Testis (tissue), 3 donors: ENCODE results near the gene TBC1D4. TPM values are rescaled to one million over a fixed set of nuclear protein-coding genes. Genes with fewer than 3 reads are reported as not detected.
A peak's percentile ranks its signal among the peaks of the same experiment; 100 is the strongest.

Experiments used
- DNase-seq: peaks from one replicate; pipeline ENCODE4 v3.0.0-alpha.2; 2019
- H3K27ac ChIP-seq, 2 donors: fragments of 200-600 bp; sonication (generic); one replicate each; pipeline ENCODE4 v1.5.1; 2019
- H3K27me3 ChIP-seq: fragments of 200-600 bp; sonication (generic); one replicate; pipeline ENCODE4 v1.5.1; 2019
- H3K36me3 ChIP-seq: fragments of 200-600 bp; sonication (generic); one replicate; pipeline ENCODE4 v1.5.1; 2017; ENCODE audit warnings: low read depth; ENCODE audit errors: missing control alignments
- H3K4me1 ChIP-seq: fragments of 200-600 bp; sonication (generic); one replicate; pipeline ENCODE4 v1.5.1; 2019
- H3K4me3 ChIP-seq, 2 donors: fragments of 200-600 bp; sonication (generic); one replicate each; pipeline ENCODE4 v1.5.1; 2017 to 2019
- H3K9me3 ChIP-seq: fragments of 200-600 bp; sonication (generic); one replicate; pipeline ENCODE4 v1.5.1; 2017
- CTCF ChIP-seq, 3 experiments: fragments of 450-650 bp in 2 of 3; fragments of 200-600 bp in 1 of 3; sonication (generic) in 1 of 3; IDR thresholded peaks; one replicate each; pipeline ENCODE4 v1.5.1; 2016 to 2019; ENCODE audit warnings: antibody characterized with exemption in 3 of 3, mild to moderate bottlenecking in 2 of 3, moderate library complexity in 1 of 3
- POLR2A ChIP-seq: fragments of 450-650 bp; IDR thresholded peaks from one replicate; pipeline ENCODE4 v1.6.1; 2017; ENCODE audit warnings: antibody characterized with exemption, mild to moderate bottlenecking, moderate library complexity
- WGBS, 2 donors: methylation state at CpG; one replicate each; pipeline ENCODE4 v1.1.5; 2018; 5-methylcytosine and 5-hydroxymethylcytosine counted together
- intact Hi-C: fragments of 100-400 bp; cut with DNase I; formaldehyde crosslinking; loops from one replicate; pipeline ENCODE4 v1.15.1; 2023; ENCODE audit warnings: low total_unique reads
- polyA plus RNA-seq: library from polyadenylated mRNA; stranded (reverse); fragments of 350-450 nt; fragmentation: Illumina TruSeq; extraction: RNeasy Lipid Tissue Mini Kit (QIAGEN cat#74804); gene quantifications from one replicate; pipeline ENCODE4 v1.2.3, GENCODE V29; 2014; ENCODE audit warnings: low read depth, low replicate concordance; ENCODE audit not compliant: insufficient read depth
- total RNA-seq, 2 donors: library from RNA; depleted of rRNA; stranded (reverse); fragments of >200 nt; gene quantifications; one replicate each; pipeline ENCODE4 v1.2.3, GENCODE V29; 2016

TBC1D4 gene
- total and polyA plus RNA-seq, 3 donors from 2014 or later, result 12.7 to 23.5 (median 20.4) TPM

GRCh38 chr13:75305059-75305458, 176.9 kb downstream of the TBC1D4 start:
- 33 to 47% methylated on average over 2 of the region's 2 CpGs for WGBS, 2 donors
- H3K27me3 ChIP-seq, result no peaks in the 10 kb centered on the region
- no peak overlapping the region for H3K4me3 ChIP-seq
- H3K9me3 ChIP-seq, result no peaks in the 10 kb centered on the region
- peak overlapping the region in 1 of 2 donors; percentile 69 for H3K27ac ChIP-seq
- no peaks in the 10 kb centered on the region for H3K36me3 ChIP-seq
- intact Hi-C loops, result no loop called here
- TF ChIP-seq CTCF (IDR thresholded peaks at IDR 0.05), result no peak
- TF ChIP-seq POLR2A, result no peak
- H3K4me1 ChIP-seq, result peaks cover 41% of the 10 kb centered on the region
- peak; percentile 90 for DNase-seq

- Histone ChIP-seq H3K4me3 (no peak overlapping the region), H3K4me1 (peaks cover 41% of the 10 kb centered on the region), H3K9me3 (no peaks in the 10 kb centered on the region), H3K27ac (peak overlapping the region in 1 of 2 donors; percentile 0), H3K36me3 (no peaks in the 10 kb centered on the region), H3K27me3 (no peaks in the 10 kb centered on the region)
- whole genome bisulfite sequencing, 2 donors, result 39 to 44% methylated on average over 4 of the region's 4 CpGs
- no peak for TF ChIP-seq CTCF (IDR thresholded peaks at IDR 0.05)
- TF ChIP-seq POLR2A, result no peak
- intact Hi-C loops, result no loop called here
- DNase-seq, result no peak
Observed at GRCh38 chr13:75303263-75303662, 178.7 kb downstream of the TBC1D4 start.

- 59 to 71% methylated on average over 10 of the region's 10 CpGs for WGBS, 2 donors
- no peak for DNase-seq
- intact Hi-C loops, result no loop called here
- no peak overlapping the region for H3K27ac ChIP-seq
- H3K9me3 ChIP-seq, result no peaks in the 10 kb centered on the region
- no peaks in the 10 kb centered on the region for H3K27me3 ChIP-seq
- no peak overlapping the region for H3K4me3 ChIP-seq
- TF ChIP-seq POLR2A (no peak), CTCF (IDR thresholded peaks at IDR 0.05) (no peak)
- H3K36me3 ChIP-seq, result no peaks in the 10 kb centered on the region
- peaks cover 41% of the 10 kb centered on the region for H3K4me1 ChIP-seq
Observed at GRCh38 chr13:75302071-75302698, 179.8 kb downstream of the TBC1D4 start.

GRCh38 chr13:75299913-75300862, 181.8 kb downstream of the TBC1D4 start:
- no peaks in the 10 kb centered on the region for H3K9me3 ChIP-seq
- 73 to 75% methylated on average over 4 of the region's 4 CpGs for WGBS, 2 donors
- no peak for DNase-seq
- intact Hi-C loops, result no loop called here
- TF ChIP-seq POLR2A, result no peak
- no peaks in the 10 kb centered on the region for H3K36me3 ChIP-seq
- H3K4me1 ChIP-seq, result peaks cover 29% of the 10 kb centered on the region
- no peaks in the 10 kb centered on the region for H3K27me3 ChIP-seq
- H3K27ac ChIP-seq, result no peak overlapping the region
- H3K4me3 ChIP-seq, result no peak overlapping the region

GRCh38 chr13:75299246-75299645, 182.7 kb downstream of the TBC1D4 start:
- intact Hi-C loops, result no loop called here

More at GRCh38 chr13:75299246-75299645, 182.7 kb downstream of the TBC1D4 start:
- 82 to 90% methylated on average over 5 of the region's 5 CpGs for WGBS, 2 donors
- Histone ChIP-seq H3K9me3 (no peaks in the 10 kb centered on the region), H3K27me3 (no peaks in the 10 kb centered on the region), H3K27ac (no peak overlapping the region), H3K4me3 (no peak overlapping the region), H3K4me1 (peaks cover 21% of the 10 kb centered on the region), H3K36me3 (no peaks in the 10 kb centered on the region)
- DNase-seq, result no peak
- no peak for TF ChIP-seq POLR2A
- no peak for TF ChIP-seq CTCF (IDR thresholded peaks at IDR 0.05)
